ENCODE data around the gene KCND3.

DNA sequence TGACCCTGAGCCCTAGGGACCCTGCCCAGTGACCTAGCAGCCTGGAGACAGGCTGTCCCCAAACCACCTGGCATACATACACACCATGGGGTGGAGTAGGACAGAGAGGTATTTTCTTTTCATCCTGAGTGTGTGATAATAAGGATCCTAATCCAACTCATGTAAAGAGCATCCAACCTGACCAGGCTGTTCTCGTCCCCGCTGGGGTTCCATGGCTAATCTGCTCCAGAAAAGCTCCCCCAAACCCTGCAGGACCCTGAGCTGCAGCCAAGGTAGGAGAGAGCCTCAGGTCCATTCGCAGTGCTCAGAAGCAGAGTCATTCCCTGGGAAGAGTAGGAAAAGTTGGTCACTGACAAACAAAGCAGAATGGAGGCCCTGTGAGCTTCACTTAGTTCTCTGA lies 31.4 kb downstream of the KCND3 start:
- TF ChIP-seq CTCF (IDR thresholded peaks at IDR 0.05), result no peak
- TF ChIP-seq ZFX (IDR thresholded peaks at IDR 0.05; ENCODE audit: borderline replicate concordance), result no peak

Data from 22Rv1 (cell line).